ENCODE results near the gene HACD2. TPM values are rescaled to one million over a fixed set of nuclear protein-coding genes. Genes with fewer than 3 reads are reported as not detected.

The HACD2 gene
- total RNA-seq, 3 donors from 2014 or later, result 40.9 to 65.0 (median 52.7) TPM

- no peak for ATAC-seq
- Histone ChIP-seq H3K4me3 (no peak overlapping the region), H3K9me3 (no peaks in the 10 kb centered on the region), H3K36me3 (ENCODE audit: low read depth) (no peaks in the 10 kb centered on the region), H3K4me1 (ENCODE audit: low read depth) (no peaks in the 10 kb centered on the region)
- no peak for TF ChIP-seq CTCF (IDR thresholded peaks at IDR 0.05)
- intact Hi-C loops (cut with DNase I, micrococcal nuclease), result no loop called here
- no peak for DNase-seq
These were observed 12.7 kb upstream of the HACD2 start for GRCh38 chr3:123597561-123597960.

DNA sequence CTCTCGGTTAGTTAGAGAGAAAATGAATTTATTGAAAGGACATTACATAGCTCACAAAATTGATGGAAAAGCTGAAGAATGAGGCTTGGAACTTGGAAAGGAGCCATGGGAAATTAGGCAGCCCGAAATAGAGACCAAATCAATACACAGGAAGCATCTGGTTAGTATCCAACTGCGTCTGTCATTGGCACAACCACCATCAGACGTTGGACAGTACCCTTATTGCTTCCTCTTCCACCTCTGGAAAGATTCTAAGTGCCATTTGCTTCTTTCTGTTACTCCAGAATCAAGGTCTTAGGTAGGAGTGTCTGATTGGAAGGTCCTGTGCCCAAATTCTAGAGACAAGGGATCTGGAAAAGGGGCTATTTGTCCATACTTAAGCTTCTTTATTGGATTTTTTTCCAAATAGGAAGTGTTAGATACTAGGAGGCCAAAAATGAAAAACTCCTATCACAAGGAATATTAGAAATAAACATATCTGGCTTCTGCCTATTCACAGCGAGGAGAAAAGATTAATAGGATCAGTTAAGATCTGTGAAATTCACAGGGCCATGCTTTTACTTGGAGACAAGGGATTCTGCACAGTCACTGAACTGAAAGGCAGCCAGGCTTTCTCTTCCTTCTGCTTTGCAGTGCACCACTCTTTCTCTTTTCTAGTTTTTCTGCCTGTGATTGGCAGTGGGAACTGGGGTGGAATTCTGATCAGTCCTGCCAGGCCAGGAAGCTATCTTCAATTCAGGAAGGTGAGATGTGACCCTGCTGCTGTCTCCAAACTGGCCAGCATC lies 10.7 kb upstream of the HACD2 start:
- Histone ChIP-seq H3K9me3 (peaks cover 7% of the 10 kb centered on the region), H3K4me1 (ENCODE audit: low read depth) (no peaks in the 10 kb centered on the region), H3K36me3 (ENCODE audit: low read depth) (no peaks in the 10 kb centered on the region), H3K4me3 (no peak overlapping the region)
- intact Hi-C loops (cut with DNase I, micrococcal nuclease), result no loop called here
- no peak for TF ChIP-seq CTCF (IDR thresholded peaks at IDR 0.05)
- ATAC-seq (no peak), DNase-seq (no peak)

DNA sequence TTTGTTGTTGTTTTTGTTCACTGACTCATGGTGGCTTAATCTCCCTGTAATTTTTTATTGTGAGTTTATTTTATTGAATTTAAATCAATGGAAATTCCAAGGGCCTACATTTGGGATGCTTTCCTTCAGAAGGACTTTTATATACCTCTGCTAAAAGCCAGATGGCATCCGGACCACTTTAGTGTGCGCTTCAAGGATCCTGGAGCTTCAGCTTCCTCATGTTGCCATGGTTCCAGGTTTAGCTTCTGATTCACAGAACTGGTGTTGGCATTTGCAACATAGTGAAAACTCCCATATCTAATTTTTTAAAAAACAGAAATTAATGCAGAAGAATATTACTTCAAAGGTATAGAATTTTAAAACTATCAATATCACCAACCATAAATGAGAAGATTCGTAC lies 8.5 kb upstream of the HACD2 start:
- no peak overlapping the region for H3K4me3 ChIP-seq
- ATAC-seq, result no peak
- intact Hi-C loops (cut with DNase I, micrococcal nuclease), result no loop called here
- no peak for TF ChIP-seq CTCF (IDR thresholded peaks at IDR 0.05)
- no peak for DNase-seq
- no peaks in the 10 kb centered on the region for H3K4me1 ChIP-seq (ENCODE audit: low read depth)
- H3K9me3 ChIP-seq, result peaks cover 15% of the 10 kb centered on the region
- H3K36me3 ChIP-seq (ENCODE audit: low read depth), result no peaks in the 10 kb centered on the region

- no peak for ATAC-seq
- no peaks in the 10 kb centered on the region for H3K4me1 ChIP-seq (ENCODE audit: low read depth)
- TF ChIP-seq CTCF (IDR thresholded peaks at IDR 0.05), result no peak
- H3K36me3 ChIP-seq (ENCODE audit: low read depth), result no peaks in the 10 kb centered on the region
- intact Hi-C loops (cut with DNase I, micrococcal nuclease), result no loop called here
- DNase-seq, result no peak
- H3K9me3 ChIP-seq, result peaks cover 15% of the 10 kb centered on the region
- no peak overlapping the region for H3K4me3 ChIP-seq
These were observed 6.0 kb upstream of the HACD2 start for GRCh38 chr3:123590685-123591450.

DNA sequence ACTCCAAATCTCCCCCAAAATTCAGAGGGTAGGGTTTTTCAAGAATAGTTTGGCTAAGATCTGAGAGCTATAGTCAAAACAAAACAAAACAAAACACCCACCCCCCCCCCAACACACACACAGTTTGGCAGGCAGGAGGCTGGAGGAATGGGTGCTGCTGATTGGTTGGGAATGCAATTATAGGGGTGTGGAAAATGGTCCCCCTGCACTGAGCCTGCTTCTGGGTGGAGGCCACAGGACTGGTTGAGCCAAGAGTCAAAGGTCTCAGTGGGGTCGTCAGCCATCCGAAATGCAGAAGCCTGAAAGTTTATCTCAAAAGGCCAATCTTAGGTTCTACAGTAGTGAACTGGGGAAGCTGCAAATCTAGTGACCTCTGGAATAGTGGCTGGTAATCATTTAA lies 2.5 kb upstream of the HACD2 start:
- intact Hi-C loops (cut with DNase I, micrococcal nuclease), result no loop called here
- H3K4me1 ChIP-seq (ENCODE audit: low read depth), result peaks cover 13% of the 10 kb centered on the region
- H3K36me3 ChIP-seq (ENCODE audit: low read depth), result no peaks in the 10 kb centered on the region
- no peak for TF ChIP-seq CTCF (IDR thresholded peaks at IDR 0.05)
- no peak overlapping the region for H3K4me3 ChIP-seq
- no peak for ATAC-seq
- no peak for DNase-seq
- H3K9me3 ChIP-seq, result peaks cover 15% of the 10 kb centered on the region

All from mucosa of descending colon (tissue), 3 donors.